D721Med (cell line): ENCODE results near the gene RAB9A.
"Not testable (repeated sequence)": the region's sequence is repeated elsewhere in the genome, so short reads cannot be mapped to it uniquely, and the experiment has no call there.

Experiments used
- DNase-seq: peaks from one replicate; pipeline ENCODE4 v3.0.0; 2011; ENCODE audit warnings: low spot score; ENCODE audit not compliant: insufficient read length
- FAIRE-seq: peaks from 2 replicates; lab custom pipeline; 2011; peaks lifted over from hg19 to GRCh38; lab: Jason Lieb, UNC
- TF ChIP-seq, protein P1 (sequence below): IDR thresholded peaks from 2 replicates; pipeline ENCODE4 v1.5.1; 2012; ENCODE audit warnings: mild to moderate bottlenecking, control low read depth; ENCODE audit not compliant: insufficient read depth; ENCODE audit errors: missing control alignments

The RAB9A gene

GRCh38 chrX:13688958-13689740, at the start of gene RAB9A:
RAB9A (plus strand) TSS chrX:13689128; CDS start chrX:13708747, 19,619 bp downstream.
- FAIRE-seq (no peak), DNase-seq (peak; percentile 47)

GRCh38 chrX:13641684-13642083, 47.2 kb upstream of the RAB9A start:
- not testable (repeated sequence) for FAIRE-seq, DNase-seq

More at GRCh38 chrX:13688958-13689740, at the start of gene RAB9A:
- TF ChIP-seq, protein P1, sequence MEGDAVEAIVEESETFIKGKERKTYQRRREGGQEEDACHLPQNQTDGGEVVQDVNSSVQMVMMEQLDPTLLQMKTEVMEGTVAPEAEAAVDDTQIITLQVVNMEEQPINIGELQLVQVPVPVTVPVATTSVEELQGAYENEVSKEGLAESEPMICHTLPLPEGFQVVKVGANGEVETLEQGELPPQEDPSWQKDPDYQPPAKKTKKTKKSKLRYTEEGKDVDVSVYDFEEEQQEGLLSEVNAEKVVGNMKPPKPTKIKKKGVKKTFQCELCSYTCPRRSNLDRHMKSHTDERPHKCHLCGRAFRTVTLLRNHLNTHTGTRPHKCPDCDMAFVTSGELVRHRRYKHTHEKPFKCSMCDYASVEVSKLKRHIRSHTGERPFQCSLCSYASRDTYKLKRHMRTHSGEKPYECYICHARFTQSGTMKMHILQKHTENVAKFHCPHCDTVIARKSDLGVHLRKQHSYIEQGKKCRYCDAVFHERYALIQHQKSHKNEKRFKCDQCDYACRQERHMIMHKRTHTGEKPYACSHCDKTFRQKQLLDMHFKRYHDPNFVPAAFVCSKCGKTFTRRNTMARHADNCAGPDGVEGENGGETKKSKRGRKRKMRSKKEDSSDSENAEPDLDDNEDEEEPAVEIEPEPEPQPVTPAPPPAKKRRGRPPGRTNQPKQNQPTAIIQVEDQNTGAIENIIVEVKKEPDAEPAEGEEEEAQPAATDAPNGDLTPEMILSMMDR = no peak

DNA sequence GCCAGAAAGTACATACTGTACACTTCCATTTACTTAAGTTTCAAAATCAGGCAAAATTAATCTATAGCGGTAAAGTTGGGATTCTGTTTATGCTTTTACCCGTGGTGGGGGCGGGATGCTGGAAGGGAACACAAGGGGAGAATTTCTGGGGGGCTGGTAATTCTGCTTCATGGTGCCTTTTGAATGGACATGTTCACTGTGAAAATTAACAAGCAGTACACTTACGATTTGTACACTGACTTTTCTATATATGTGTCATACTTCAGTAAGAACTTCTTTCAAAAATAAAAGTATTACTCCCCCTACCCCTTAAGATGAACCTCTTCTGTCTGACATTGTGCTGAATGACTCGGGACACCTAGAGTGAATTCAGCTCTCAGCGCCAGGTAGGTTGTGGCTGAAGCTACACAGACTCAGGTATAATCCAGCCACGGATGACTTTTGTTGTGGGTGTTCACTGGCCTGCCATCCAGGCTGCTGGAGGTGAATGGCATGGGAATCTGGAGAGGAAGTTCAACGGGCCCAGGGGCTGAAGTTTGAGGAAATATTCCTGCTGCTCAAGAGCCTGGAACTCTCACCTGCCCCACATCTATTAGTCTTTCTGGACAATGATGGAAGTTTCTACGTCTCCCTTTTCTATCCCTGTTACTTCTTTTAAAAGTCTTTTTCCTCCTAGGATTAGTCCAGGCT, 43.3 kb upstream of the RAB9A start:
- DNase-seq (no peak), FAIRE-seq (no peak)
- TF ChIP-seq, protein P1 = no peak

GRCh38 chrX:13646154-13646549, 42.8 kb upstream of the RAB9A start:
- FAIRE-seq (peak; percentile 79), DNase-seq (no peak)
- TF ChIP-seq, protein P1 = peak; percentile 50

- FAIRE-seq = no peak
These were observed 41.2 kb upstream of the RAB9A start for GRCh38 chrX:13647709-13648212.

GRCh38 chrX:13648336-13648735, 40.6 kb upstream of the RAB9A start:
- FAIRE-seq, DNase-seq: not testable (repeated sequence)

More at GRCh38 chrX:13647709-13648212, 41.2 kb upstream of the RAB9A start:
- TF ChIP-seq, protein P1 = no peak
- no peak for DNase-seq

DNA sequence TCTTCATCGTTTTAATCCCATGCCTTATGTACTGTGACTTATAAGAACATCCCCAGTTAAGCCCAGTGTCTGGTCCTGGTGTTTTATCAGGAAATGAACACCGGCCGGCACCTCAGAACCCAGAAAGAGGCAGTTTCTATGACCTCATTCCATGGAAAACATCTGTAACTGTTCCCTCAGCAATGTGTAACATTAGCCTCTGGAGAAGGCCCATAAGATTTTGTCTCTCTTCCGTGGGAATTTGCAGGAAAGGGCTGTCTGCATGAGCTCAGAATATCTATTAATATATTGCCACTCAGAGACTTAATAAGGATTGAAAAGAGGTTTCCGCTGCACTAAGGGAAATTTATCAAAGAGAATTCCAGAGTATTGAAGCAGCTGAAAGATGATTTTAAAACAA, 39.1 kb upstream of the RAB9A start:
- FAIRE-seq = peak; percentile 38
- DNase-seq = no peak
- TF ChIP-seq, protein P1 = no peak

- no peak for DNase-seq
- no peak for FAIRE-seq
- TF ChIP-seq, protein P1 = no peak
These were observed 38.6 kb upstream of the RAB9A start for GRCh38 chrX:13650318-13650717.
